ENCODE data around the gene SCN9A.
"Not testable (repeated sequence)": the region's sequence is repeated elsewhere in the genome, so short reads cannot be mapped to it uniquely, and the experiment has no call there.

The SCN9A gene

GRCh38 chr2:166334805-166335204 lies 40.9 kb downstream of the SCN9A start:
- no peak for DNase-seq (ENCODE audit: low spot score)

- DNase-seq (ENCODE audit: low spot score) = no peak
Measured at GRCh38 chr2:166333801-166334200, 41.9 kb downstream of the SCN9A start.

DNA sequence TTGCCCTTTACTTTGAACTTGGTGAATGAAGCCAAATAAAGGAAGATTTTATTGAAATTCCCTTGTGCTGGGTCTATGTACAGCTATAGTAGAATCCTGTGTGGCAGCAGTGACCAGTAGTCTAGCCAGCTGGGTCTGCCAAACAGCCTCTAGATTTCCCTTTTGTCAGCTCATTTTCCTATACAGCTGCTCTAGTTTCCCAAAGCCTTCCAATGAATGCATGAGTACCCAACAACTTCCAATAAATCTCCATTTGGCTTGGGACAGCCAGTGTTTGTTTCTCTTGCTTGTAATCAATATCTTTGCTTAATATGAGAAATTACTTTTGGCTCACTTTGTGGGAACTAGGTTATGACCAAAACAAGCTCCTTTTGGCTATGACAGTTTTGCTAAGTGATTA lies 43.6 kb downstream of the SCN9A start:
- no peak for DNase-seq (ENCODE audit: low spot score)

GRCh38 chr2:166331468-166331867 lies 44.3 kb downstream of the SCN9A start:
- DNase-seq (ENCODE audit: low spot score) = no peak

DNA sequence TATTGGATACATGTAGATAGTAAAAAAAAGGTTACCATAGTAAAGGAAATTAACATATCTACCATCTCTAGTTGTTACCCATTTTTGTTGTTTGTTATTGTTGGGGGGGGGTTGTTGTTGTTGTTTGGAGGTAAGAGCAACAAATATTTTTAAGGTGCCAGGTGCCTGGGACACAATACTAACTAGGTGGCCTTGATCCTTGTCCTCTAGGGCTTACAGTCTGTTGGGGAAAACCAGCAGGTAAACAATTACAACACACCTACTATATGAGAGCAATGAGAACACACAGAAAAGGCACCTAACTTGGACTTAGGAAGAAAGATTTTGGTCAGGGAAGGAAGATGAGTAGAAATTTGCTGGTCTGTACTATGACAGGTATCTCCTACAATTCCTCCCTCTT lies 46.3 kb downstream of the SCN9A start:
- DNase-seq (ENCODE audit: low spot score) = no peak

GRCh38 chr2:166328147-166328546 lies 47.6 kb downstream of the SCN9A start:
- DNase-seq (ENCODE audit: low spot score) = no peak

DNA sequence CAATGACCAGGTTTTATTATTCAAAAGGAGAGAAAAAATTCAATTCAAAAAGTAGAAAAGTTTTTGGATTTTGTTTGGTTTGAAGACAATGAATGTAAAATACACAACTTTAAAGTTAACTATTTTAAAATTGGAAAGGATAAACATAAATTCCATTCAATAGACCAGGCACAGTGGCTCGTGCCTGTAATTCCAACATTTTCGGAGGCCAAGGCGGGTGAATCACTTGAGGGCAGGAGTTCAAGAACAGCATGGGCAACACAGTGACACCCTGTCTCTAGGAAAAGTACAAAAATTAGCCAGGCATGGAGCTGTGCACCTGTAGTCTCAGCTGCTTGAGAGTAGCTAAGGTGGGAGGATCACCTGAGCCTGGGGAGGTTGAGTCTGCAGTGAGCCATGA lies 54.7 kb downstream of the SCN9A start:
- no peak for DNase-seq (ENCODE audit: low spot score)

GRCh38 chr2:166314022-166314759 lies 61.6 kb downstream of the SCN9A start:
- DNase-seq (ENCODE audit: low spot score) = no peak

DNA sequence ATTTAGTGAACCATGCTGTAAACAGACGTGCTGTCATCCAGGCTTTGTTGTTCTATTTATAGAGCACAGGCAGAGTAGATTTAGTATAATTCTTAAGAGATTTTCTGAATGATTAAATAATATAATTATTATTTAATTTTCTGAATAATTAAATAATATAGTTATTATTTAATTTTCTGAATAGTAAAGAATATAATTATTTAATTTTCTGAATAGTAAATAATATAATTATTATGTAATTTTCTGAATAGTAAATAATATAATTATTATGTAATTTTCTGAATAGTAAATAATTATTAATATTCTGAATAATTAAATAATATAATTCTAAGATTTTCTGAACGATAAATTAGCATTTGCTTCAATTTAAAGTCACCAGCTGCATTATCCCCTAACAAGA lies 62.9 kb downstream of the SCN9A start:
- not testable (repeated sequence) for DNase-seq (ENCODE audit: low spot score)

DNA sequence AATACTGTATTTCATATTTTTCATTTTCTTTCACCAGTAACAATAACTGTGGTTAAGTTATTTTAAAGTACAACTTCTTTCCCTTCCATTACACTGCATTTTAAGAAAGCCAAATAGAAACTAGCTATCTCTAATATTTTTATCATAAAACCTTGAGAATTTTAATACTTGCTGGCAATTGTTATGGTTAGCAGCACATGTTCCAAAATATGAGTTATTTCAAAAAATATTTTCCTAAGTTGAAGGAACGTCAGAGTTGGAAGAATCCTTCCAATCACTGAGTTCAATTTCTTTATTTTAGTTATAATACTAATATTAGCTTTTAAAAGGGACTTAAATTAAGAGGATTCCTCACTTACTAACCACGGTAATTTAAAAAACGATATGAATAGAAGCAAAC lies 68.4 kb downstream of the SCN9A start:
- DNase-seq (ENCODE audit: low spot score) = no peak

- no peak for DNase-seq (ENCODE audit: low spot score)
Measured at GRCh38 chr2:166304656-166305055, 71.1 kb downstream of the SCN9A start.

- DNase-seq (ENCODE audit: low spot score) = no peak
Measured at GRCh38 chr2:166302036-166302435, 73.7 kb downstream of the SCN9A start.

- DNase-seq (ENCODE audit: low spot score) = no peak
Measured at GRCh38 chr2:166297951-166298350, 77.8 kb downstream of the SCN9A start.

DNA sequence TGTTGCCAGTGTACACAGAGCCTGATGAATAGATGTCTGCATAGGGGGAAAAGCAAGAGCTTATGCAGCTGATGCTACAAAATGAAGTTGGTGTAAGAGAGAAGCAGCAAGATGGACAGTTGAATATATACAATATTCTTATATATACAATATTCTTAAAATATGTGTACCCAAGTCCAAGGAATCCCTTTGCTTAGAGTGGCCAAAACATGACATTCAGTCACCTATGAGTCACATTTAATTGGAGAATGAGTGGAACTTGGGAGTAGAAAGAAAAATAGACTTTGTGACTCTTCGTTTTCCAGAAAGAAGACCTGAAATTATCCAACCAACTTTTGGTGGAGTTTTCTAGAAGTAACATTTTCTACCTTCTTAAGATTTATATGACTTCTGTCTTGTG lies 81.8 kb downstream of the SCN9A start:
- peak; percentile 9 for DNase-seq (ENCODE audit: low spot score)

DNA sequence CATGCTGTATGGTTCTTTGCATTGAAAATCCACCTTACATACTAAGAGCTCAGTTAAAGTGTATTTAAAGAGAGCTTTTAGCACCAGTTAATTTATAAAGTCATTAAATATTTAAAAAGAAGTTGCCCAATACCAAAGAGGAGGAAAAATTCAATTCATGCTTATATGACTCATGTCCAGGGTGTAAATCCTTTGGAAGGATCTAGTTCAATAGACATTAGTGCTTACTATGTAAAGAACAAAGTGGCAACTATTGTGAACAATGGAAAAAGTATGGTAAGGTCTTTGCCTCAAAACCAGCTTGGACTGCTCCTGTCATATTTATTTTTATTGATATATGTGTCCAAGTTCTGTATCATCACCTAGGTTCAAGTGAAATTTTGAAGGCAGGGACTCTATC lies 90.5 kb downstream of the SCN9A start:
- DNase-seq (ENCODE audit: low spot score) = no peak

- no peak for DNase-seq (ENCODE audit: low spot score)
Measured at GRCh38 chr2:166284359-166284758, 91.4 kb downstream of the SCN9A start.

DNA sequence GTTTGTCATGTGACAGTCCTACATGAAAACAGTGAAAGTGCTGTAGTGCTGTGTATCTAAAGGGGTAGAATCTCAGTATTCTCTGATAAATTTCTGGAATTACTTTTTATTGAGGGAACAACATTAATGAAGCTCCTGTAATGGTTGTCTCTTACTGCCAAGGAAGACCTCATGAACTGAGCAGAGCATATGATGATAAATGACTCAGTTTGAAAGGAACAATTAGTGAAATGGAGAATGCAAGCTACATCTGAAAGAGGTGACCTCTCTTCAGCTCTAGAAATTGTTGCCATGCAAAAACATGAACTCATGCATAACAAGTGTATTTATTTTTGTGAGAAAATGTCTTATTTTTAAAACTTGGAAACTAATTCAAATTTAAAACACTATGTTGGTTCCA lies 93.6 kb downstream of the SCN9A start:
- no peak for DNase-seq (ENCODE audit: low spot score)

GRCh38 chr2:166278856-166279255 lies 96.9 kb downstream of the SCN9A start:
- DNase-seq (ENCODE audit: low spot score) = no peak

DNA sequence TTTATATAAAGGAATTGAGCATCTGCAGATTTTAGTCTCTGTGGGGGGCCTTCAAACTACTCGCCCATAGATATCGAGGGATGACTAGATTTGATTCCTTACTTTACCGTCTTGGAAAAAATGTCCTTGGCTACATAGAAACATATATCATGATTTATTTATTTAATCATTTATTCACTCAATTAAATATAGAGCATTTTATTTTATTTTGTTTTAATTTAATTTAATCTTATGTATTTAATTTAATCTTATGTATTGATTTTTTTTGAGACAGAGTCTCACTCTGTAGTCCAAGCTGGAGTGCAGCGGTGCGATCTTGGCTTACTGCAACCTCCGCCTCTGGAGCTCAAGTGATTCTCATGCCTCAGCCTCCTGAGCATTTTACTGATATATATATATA lies 105.4 kb downstream of the SCN9A start:
- DNase-seq (ENCODE audit: low spot score) = no peak

DNA sequence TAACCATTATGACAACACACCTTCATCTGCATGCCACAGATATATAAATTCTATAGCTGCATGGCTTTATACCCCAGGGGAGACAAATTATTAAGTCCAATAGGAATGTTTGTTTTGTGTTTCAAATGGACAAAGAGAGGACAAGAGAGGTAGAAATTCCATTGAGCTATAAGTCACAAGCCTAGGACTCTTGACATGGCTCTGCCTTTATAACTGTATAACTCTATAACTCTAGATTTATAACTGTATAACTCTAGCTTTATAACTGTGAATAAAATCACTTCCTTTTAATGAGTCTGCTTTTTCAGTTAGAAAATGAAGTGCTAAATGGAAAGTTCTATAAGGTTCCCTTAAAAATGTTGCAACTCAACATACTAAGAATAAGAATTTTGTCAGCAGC lies 106.4 kb downstream of the SCN9A start:
- DNase-seq (ENCODE audit: low spot score) = no peak

GRCh38 chr2:166257859-166258258 lies 117.9 kb downstream of the SCN9A start:
- DNase-seq (ENCODE audit: low spot score) = no peak

- DNase-seq (ENCODE audit: low spot score) = no peak
Measured at GRCh38 chr2:166256896-166257295, 118.8 kb downstream of the SCN9A start.

DNA sequence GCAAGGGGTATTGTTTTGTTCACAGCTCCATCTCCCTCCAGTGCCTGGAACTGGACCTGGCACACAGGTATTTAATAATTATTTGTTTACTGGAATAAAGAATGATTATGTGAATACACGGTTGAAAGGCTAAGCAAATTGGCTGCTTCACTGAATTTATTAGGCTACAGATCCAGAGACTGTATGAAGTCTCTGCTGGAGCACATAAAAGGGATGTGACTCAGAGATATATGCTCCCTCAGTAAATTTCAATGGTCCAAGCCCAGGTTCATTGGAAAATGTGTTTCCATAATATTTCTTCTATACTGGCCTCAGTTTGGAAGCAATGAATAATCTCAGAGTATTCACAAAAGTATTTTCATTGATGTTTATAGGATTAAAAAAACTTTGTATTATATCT lies 126.4 kb downstream of the SCN9A start:
- DNase-seq (ENCODE audit: low spot score) = no peak

GRCh38 chr2:166246901-166247300 lies 128.8 kb downstream of the SCN9A start:
- no peak for DNase-seq (ENCODE audit: low spot score)

- no peak for DNase-seq (ENCODE audit: low spot score)
Measured at GRCh38 chr2:166242309-166242708, 133.4 kb downstream of the SCN9A start.
